ENCODE results near the gene CLDN19. TPM values are rescaled to one million over a fixed set of nuclear protein-coding genes. Genes with fewer than 3 reads are reported as not detected.

The CLDN19 gene
- total RNA-seq, 1 experiment from 2014 or later: 0.05 TPM

DNA sequence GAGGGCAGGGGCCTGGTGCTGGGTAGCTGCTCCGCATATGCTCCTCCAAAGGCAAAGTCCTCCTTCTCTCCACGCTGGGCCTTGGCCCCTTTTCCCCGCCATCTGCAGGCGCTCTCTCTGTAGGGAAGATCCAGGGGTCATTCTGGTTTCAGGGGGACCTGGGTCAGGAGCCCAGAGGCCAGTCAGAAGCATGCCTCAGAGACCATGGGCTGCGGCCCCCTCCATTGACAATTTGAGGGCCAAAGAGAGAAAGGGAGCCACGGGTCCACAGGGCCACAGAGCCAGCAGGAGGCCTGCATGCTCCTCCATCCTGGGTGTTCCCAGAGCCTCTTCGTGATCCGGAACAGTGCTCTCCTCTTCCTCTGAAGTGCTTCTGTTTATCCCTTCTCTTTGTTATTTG lies 2.1 kb upstream of the CLDN19 start:
- no peak overlapping the region for H3K27ac ChIP-seq (ENCODE audit: low read length)
- H3K27me3 ChIP-seq (ENCODE audit: control insufficient read depth, insufficient read depth, low read length): no peaks in the 10 kb centered on the region
- no peak overlapping the region for H3K4me3 ChIP-seq (ENCODE audit: low read depth in 2 of 2, low read length in 2 of 2)
- H3K4me1 ChIP-seq (ENCODE audit: control insufficient read depth, insufficient read depth, low read length): no peaks in the 10 kb centered on the region; the same call in 1 of the 2 replicates
- BruUV-seq (replicated peaks): no TSS peak
- ChIA-PET CTCF (no interaction called here), POLR2A (interaction anchor here (0.5 kb wide), 1 partner anchor 147 kb away, joined by 6 read pairs; no protein-coding TSS in a partner anchor)
- intact Hi-C loops (cut with micrococcal nuclease; ENCODE audit: unreplicated experiment) (no loop called here), in situ Hi-C loops (cut with HindIII; ENCODE audit: low pct_unique_long_range_greater_than_20kb, low sequenced_read_pairs) (no loop called here)
- no peak for TF ChIP-seq POLR2AphosphoS5 (IDR thresholded peaks at IDR 0.05; ENCODE audit: low read depth, low read length)
- no peaks in the 10 kb centered on the region for H3K9me3 ChIP-seq (ENCODE audit: control insufficient read depth, insufficient read depth, low read depth, low read length)
- DNase-seq (ENCODE audit: low read depth, low spot score) (no peak), ATAC-seq (no peak)
- no peaks in the 10 kb centered on the region for H3K36me3 ChIP-seq (ENCODE audit: control insufficient read depth, insufficient read depth, low read length)

DNA sequence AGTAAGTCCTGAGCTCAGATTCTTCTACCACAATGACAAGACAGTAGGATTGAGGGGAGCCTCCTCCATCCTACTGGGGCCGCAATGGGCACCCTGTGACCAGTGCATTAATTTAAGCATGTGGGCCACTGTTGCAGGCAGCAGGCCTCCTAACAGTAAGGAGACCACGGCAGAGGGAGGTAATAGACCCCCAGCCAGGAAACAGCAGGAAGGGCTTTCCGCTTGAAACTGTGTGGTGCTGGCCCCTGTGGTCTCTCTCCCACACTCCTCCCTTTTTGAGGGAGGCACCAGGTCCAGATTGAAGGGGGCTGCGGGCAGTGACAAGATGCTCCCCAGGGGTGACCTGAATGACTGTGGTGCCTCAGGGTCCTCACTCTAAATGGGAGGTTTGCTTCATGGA lies 1.7 kb upstream of the CLDN19 start:
- ATAC-seq: no peak
- ChIA-PET CTCF (no interaction called here), POLR2A (no interaction called here)
- intact Hi-C loops (cut with micrococcal nuclease; ENCODE audit: unreplicated experiment): no loop called here
- H3K4me1 ChIP-seq (ENCODE audit: control insufficient read depth, insufficient read depth, low read length): no peaks in the 10 kb centered on the region; the same call in 1 of the 2 replicates
- no peak for DNase-seq (ENCODE audit: low read depth, low spot score)
- in situ Hi-C loops (cut with HindIII; ENCODE audit: low pct_unique_long_range_greater_than_20kb, low sequenced_read_pairs): no loop called here
- H3K36me3 ChIP-seq (ENCODE audit: control insufficient read depth, insufficient read depth, low read length): no peaks in the 10 kb centered on the region
- no peak overlapping the region for H3K4me3 ChIP-seq (ENCODE audit: low read depth in 2 of 2, low read length in 2 of 2)
- H3K9me3 ChIP-seq (ENCODE audit: control insufficient read depth, insufficient read depth, low read depth, low read length): no peaks in the 10 kb centered on the region
- TF ChIP-seq POLR2AphosphoS5 (IDR thresholded peaks at IDR 0.05; ENCODE audit: low read depth, low read length) (no peak), SIN3A (IDR thresholded peaks at IDR 0.05; ENCODE audit: borderline replicate concordance, insufficient read depth, low read depth, low read length) (no peak), TCF7L2 (IDR thresholded peaks at IDR 0.05; ENCODE audit: low read depth, low read length) (no peak)
- TF ChIP-seq, protein P1, sequence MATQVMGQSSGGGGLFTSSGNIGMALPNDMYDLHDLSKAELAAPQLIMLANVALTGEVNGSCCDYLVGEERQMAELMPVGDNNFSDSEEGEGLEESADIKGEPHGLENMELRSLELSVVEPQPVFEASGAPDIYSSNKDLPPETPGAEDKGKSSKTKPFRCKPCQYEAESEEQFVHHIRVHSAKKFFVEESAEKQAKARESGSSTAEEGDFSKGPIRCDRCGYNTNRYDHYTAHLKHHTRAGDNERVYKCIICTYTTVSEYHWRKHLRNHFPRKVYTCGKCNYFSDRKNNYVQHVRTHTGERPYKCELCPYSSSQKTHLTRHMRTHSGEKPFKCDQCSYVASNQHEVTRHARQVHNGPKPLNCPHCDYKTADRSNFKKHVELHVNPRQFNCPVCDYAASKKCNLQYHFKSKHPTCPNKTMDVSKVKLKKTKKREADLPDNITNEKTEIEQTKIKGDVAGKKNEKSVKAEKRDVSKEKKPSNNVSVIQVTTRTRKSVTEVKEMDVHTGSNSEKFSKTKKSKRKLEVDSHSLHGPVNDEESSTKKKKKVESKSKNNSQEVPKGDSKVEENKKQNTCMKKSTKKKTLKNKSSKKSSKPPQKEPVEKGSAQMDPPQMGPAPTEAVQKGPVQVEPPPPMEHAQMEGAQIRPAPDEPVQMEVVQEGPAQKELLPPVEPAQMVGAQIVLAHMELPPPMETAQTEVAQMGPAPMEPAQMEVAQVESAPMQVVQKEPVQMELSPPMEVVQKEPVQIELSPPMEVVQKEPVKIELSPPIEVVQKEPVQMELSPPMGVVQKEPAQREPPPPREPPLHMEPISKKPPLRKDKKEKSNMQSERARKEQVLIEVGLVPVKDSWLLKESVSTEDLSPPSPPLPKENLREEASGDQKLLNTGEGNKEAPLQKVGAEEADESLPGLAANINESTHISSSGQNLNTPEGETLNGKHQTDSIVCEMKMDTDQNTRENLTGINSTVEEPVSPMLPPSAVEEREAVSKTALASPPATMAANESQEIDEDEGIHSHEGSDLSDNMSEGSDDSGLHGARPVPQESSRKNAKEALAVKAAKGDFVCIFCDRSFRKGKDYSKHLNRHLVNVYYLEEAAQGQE (IDR thresholded peaks at IDR 0.05; ENCODE audit: insufficient read depth in 1 of 2, low read depth in 2 of 2, low read length in 1 of 2): no peak
- TF ChIP-seq, protein P2, sequence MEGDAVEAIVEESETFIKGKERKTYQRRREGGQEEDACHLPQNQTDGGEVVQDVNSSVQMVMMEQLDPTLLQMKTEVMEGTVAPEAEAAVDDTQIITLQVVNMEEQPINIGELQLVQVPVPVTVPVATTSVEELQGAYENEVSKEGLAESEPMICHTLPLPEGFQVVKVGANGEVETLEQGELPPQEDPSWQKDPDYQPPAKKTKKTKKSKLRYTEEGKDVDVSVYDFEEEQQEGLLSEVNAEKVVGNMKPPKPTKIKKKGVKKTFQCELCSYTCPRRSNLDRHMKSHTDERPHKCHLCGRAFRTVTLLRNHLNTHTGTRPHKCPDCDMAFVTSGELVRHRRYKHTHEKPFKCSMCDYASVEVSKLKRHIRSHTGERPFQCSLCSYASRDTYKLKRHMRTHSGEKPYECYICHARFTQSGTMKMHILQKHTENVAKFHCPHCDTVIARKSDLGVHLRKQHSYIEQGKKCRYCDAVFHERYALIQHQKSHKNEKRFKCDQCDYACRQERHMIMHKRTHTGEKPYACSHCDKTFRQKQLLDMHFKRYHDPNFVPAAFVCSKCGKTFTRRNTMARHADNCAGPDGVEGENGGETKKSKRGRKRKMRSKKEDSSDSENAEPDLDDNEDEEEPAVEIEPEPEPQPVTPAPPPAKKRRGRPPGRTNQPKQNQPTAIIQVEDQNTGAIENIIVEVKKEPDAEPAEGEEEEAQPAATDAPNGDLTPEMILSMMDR (IDR thresholded peaks at IDR 0.05): no peak
- no peak overlapping the region for H3K27ac ChIP-seq (ENCODE audit: low read length)
- H3K27me3 ChIP-seq (ENCODE audit: control insufficient read depth, insufficient read depth, low read length): no peaks in the 10 kb centered on the region
- no TSS peak for BruUV-seq (replicated peaks)

DNA sequence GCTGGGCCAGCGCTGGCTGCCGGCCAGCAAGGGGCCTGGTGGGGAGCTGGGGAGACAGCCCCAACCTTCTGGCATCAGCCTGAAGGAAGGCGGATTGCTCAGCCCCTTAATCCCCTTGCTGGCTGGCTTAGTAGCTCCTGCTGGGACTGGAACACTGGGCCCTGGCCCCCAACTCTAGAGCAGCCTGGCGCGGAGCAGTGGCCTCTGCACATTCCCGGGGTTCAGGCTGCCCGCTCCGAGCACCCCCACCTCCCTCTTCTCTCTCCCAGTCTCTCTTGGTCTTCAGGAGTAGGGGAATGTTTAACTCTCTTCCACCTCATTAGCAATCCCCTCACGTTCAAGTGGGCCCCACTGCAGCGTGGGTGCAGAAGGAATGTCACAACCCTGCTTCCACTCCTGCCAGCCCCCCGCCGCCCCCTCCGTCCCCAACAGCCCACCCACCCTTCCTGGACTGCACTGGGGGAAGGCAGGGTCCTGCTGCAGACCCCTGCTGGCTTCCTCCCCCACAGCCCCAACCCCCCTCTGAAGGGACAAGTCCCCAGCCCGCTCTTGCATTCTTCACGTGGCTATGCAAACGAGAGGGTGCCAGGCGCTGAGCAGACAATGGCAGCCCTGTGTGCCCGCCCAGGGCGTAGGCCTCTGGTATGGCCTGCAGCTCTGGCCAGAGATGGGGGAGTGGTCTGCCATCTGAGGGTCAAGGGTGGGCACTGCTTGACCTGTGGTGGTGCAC lies 980 bp upstream of the CLDN19 start:
- no peak overlapping the region for H3K4me3 ChIP-seq (ENCODE audit: low read depth in 2 of 2, low read length in 2 of 2)
- no peaks in the 10 kb centered on the region for H3K36me3 ChIP-seq (ENCODE audit: control insufficient read depth, insufficient read depth, low read length)
- POLR2A ChIA-PET: no interaction called here
- intact Hi-C loops (cut with micrococcal nuclease; ENCODE audit: unreplicated experiment) (no loop called here), in situ Hi-C loops (cut with HindIII; ENCODE audit: low pct_unique_long_range_greater_than_20kb, low sequenced_read_pairs) (no loop called here)
- H3K4me1 ChIP-seq (ENCODE audit: control insufficient read depth, insufficient read depth, low read length): no peaks in the 10 kb centered on the region; the same call in 1 of the 2 replicates
- DNase-seq (ENCODE audit: low read depth, low spot score): no peak
- H3K27me3 ChIP-seq (ENCODE audit: control insufficient read depth, insufficient read depth, low read length): no peaks in the 10 kb centered on the region
- BruUV-seq (replicated peaks): no TSS peak
- no peak for ATAC-seq
- no peak for TF ChIP-seq POLR2AphosphoS5 (IDR thresholded peaks at IDR 0.05; ENCODE audit: low read depth, low read length)
- TF ChIP-seq TCF7L2 (IDR thresholded peaks at IDR 0.05; ENCODE audit: low read depth, low read length): no peak
- TF ChIP-seq, protein P2 (IDR thresholded peaks at IDR 0.05): no peak
- TF ChIP-seq, protein P1 (IDR thresholded peaks at IDR 0.05; ENCODE audit: insufficient read depth in 1 of 2, low read depth in 2 of 2, low read length in 1 of 2): no peak
- no peak for TF ChIP-seq SIN3A (IDR thresholded peaks at IDR 0.05; ENCODE audit: borderline replicate concordance, insufficient read depth, low read depth, low read length)
- H3K27ac ChIP-seq (ENCODE audit: low read length): no peak overlapping the region
- H3K9me3 ChIP-seq (ENCODE audit: control insufficient read depth, insufficient read depth, low read depth, low read length): no peaks in the 10 kb centered on the region
- CTCF ChIA-PET: no interaction called here
